Activated CD4-positive, alpha-beta T cell treated with anti-CD3 and anti-CD28 coated beads for 36 hours (primary cell): ENCODE measurements around the gene ZNF573. TPM values are rescaled to one million over a fixed set of nuclear protein-coding genes. Genes with fewer than 3 reads are reported as not detected.
"Not testable (repeated sequence)": the region's sequence is repeated elsewhere in the genome, so short reads cannot be mapped to it uniquely, and the experiment has no call there.

Experiments used
- ATAC-seq: fragments of 200-7000 bp; cut with Tn5 transposase; one replicate; pipeline ENCODE4 v1.10.0; 2021; ENCODE audit warnings: mild to moderate bottlenecking, moderate library complexity
- CTCF ChIA-PET: fragments of 350-600 bp; sonication (Branson Sonifier 250); formaldehyde crosslinking; loops from one replicate; lab custom pipeline; 2021; ENCODE audit warnings: antibody characterized with exemption; lab: Charles Lee
- POLR2A ChIA-PET: fragments of 350-600 bp; sonication (Branson Sonifier 250); formaldehyde crosslinking; loops from one replicate; lab custom pipeline; 2021; ENCODE audit warnings: antibody characterized with exemption, inconsistent platforms; lab: Charles Lee
- DNase-seq: peaks from one replicate; pipeline ENCODE4 v3.0.0-alpha.2; 2020
- H3K27ac Mint-ChIP-seq: one replicate; pipeline ENCODE4 v1.8.0; 2021; ENCODE audit warnings: mixed read lengths
- H3K27me3 Mint-ChIP-seq: one replicate; pipeline ENCODE4 v1.8.0; 2021; ENCODE audit warnings: mixed read lengths
- H3K36me3 Mint-ChIP-seq: one replicate; pipeline ENCODE4 v1.8.0; 2021; ENCODE audit warnings: low read depth, mixed read lengths
- H3K4me1 Mint-ChIP-seq: one replicate; pipeline ENCODE4 v1.8.0; 2021; ENCODE audit warnings: mixed read lengths
- H3K4me3 Mint-ChIP-seq: one replicate; pipeline ENCODE4 v1.8.0; 2021; ENCODE audit warnings: mild to moderate bottlenecking, moderate library complexity, mixed read lengths
- H3K9me3 Mint-ChIP-seq: one replicate; pipeline ENCODE4 v1.8.0; 2021; ENCODE audit warnings: low read depth, mixed read lengths
- intact Hi-C, 2 experiments: fragments of 100-400 bp; cut with DNase I in 1 of 2; cut with micrococcal nuclease in 1 of 2; formaldehyde crosslinking; loops; one replicate each; pipeline versions ENCODE4 v1.14.2 to v1.15.1; 2022 to 2024; cut with DNase I, micrococcal nuclease
- total RNA-seq, 2 experiments: library from RNA; stranded (reverse); gene quantifications; one replicate each; pipeline ENCODE4 v1.2.3, GENCODE V29; 2021

ZNF573 gene
- 1 to 10 TPM; 8.9 to 9.7 TPM for total RNA-seq

- peak; percentile 94 for ATAC-seq
- Mint-ChIP-seq H3K27ac (peak within 1 kb of the TSS; percentile 96), H3K27me3 (no peaks in the 10 kb centered on the region), H3K36me3 (peaks cover 36% of the 10 kb centered on the region), H3K9me3 (peaks cover 18% of the 10 kb centered on the region), H3K4me1 (peaks cover 22% of the 10 kb centered on the region), H3K4me3 (peak within 1 kb of the TSS; percentile 95)
- DNase-seq: peak; percentile 90
- intact Hi-C loops: loop anchor here (1.0 to 10.0 kb wide), 21 partner anchors 16 to 1290 kb away; partner anchors contain the start of genes ZFP30 (in 2 of the 2), ZNF540 (in 2 of the 2), ZNF571 (in 2 of the 2) and ZNF607 (in 2 of the 2)
- POLR2A ChIA-PET: interaction anchor here (0.6 to 1.2 kb wide), 3 partner anchors 185 to 1179 kb away, joined by 4 to 10 read pairs (median 8); partner anchors contain the start of genes ZNF527, ZNF540 and ZNF571
- CTCF ChIA-PET: interaction anchor here (0.7 to 1.1 kb wide), 3 partner anchors 10 to 465 kb away, joined by 3 read pairs; no protein-coding TSS in a partner anchor
Measured at GRCh38 chr19:37779127-37780005, at the start of gene ZNF573. Gene ZNF573, minus strand, starts transcription at chr19:37779586. Its CDS starts 5,857 bp downstream, at chr19:37773729.

GRCh38 chr19:37817180-37817981 lies 38.0 kb upstream of the ZNF573 start:
- CTCF ChIA-PET: no interaction called here
- ATAC-seq (peak; percentile 47), DNase-seq (peak; percentile 75)
- POLR2A ChIA-PET: no interaction called here
- H3K4me3 Mint-ChIP-seq: peak overlapping the region; percentile 36
- H3K4me1 Mint-ChIP-seq: peaks cover 8% of the 10 kb centered on the region
- peaks cover 32% of the 10 kb centered on the region for H3K9me3 Mint-ChIP-seq
- H3K27me3 Mint-ChIP-seq: peaks cover 13% of the 10 kb centered on the region
- intact Hi-C loops: no loop called here
- H3K36me3 Mint-ChIP-seq: peaks cover 11% of the 10 kb centered on the region
- H3K27ac Mint-ChIP-seq: peak overlapping the region; percentile 8

GRCh38 chr19:37815611-37816010 lies 36.2 kb upstream of the ZNF573 start:
- Mint-ChIP-seq H3K36me3 (peaks cover 13% of the 10 kb centered on the region), H3K27me3 (peaks cover 13% of the 10 kb centered on the region), H3K9me3 (peaks cover 29% of the 10 kb centered on the region)
- POLR2A ChIA-PET, DNase-seq, H3K4me3 Mint-ChIP-seq, ATAC-seq, H3K27ac Mint-ChIP-seq, intact Hi-C loops, H3K4me1 Mint-ChIP-seq, CTCF ChIA-PET: not testable (repeated sequence)

- H3K36me3 Mint-ChIP-seq: peaks cover 16% of the 10 kb centered on the region
- peaks cover 27% of the 10 kb centered on the region for H3K9me3 Mint-ChIP-seq
- H3K27ac Mint-ChIP-seq: no peak overlapping the region
- H3K4me1 Mint-ChIP-seq: peaks cover 8% of the 10 kb centered on the region
- intact Hi-C loops: no loop called here
- no peak for DNase-seq
- ChIA-PET POLR2A (no interaction called here), CTCF (interaction anchor here (0.5 kb wide), 1 partner anchor 196 kb away, joined by 3 read pairs; no protein-coding TSS in a partner anchor)
- no peak overlapping the region for H3K4me3 Mint-ChIP-seq
- ATAC-seq: no peak
- peaks cover 13% of the 10 kb centered on the region for H3K27me3 Mint-ChIP-seq
Measured at GRCh38 chr19:37813340-37813739, 34.0 kb upstream of the ZNF573 start.

GRCh38 chr19:37809366-37809765 lies 30.0 kb upstream of the ZNF573 start:
- CTCF ChIA-PET: no interaction called here
- no peak overlapping the region for H3K4me3 Mint-ChIP-seq
- DNase-seq (no peak), ATAC-seq (no peak)
- peaks cover 11% of the 10 kb centered on the region for H3K36me3 Mint-ChIP-seq
- peaks cover 27% of the 10 kb centered on the region for H3K9me3 Mint-ChIP-seq
- no peaks in the 10 kb centered on the region for H3K27me3 Mint-ChIP-seq
- no peaks in the 10 kb centered on the region for H3K4me1 Mint-ChIP-seq
- intact Hi-C loops: no loop called here
- no peak overlapping the region for H3K27ac Mint-ChIP-seq
- POLR2A ChIA-PET: no interaction called here

- intact Hi-C loops: no loop called here
- peaks cover 23% of the 10 kb centered on the region for H3K36me3 Mint-ChIP-seq
- DNase-seq (no peak), ATAC-seq (no peak)
- peaks cover 55% of the 10 kb centered on the region for H3K9me3 Mint-ChIP-seq
- ChIA-PET POLR2A (no interaction called here), CTCF (interaction anchor here (0.8 kb wide), 1 partner anchor 879 kb away, joined by 3 read pairs; no protein-coding TSS in a partner anchor)
- H3K27me3 Mint-ChIP-seq: no peaks in the 10 kb centered on the region
- no peaks in the 10 kb centered on the region for H3K4me1 Mint-ChIP-seq
- H3K4me3 Mint-ChIP-seq: no peak overlapping the region
- no peak overlapping the region for H3K27ac Mint-ChIP-seq
Measured at GRCh38 chr19:37803249-37803840, 24.0 kb upstream of the ZNF573 start.

- DNase-seq: no peak
- Mint-ChIP-seq H3K4me3 (no peak overlapping the region), H3K9me3 (peaks cover 45% of the 10 kb centered on the region), H3K36me3 (peaks cover 14% of the 10 kb centered on the region), H3K4me1 (no peaks in the 10 kb centered on the region), H3K27me3 (peaks cover 2% of the 10 kb centered on the region), H3K27ac (no peak overlapping the region)
- CTCF ChIA-PET: no interaction called here
- intact Hi-C loops: no loop called here
- no peak for ATAC-seq
- POLR2A ChIA-PET: no interaction called here
Measured at GRCh38 chr19:37790244-37790925, 11.0 kb upstream of the ZNF573 start.

GRCh38 chr19:37778613-37779126 lies 716 bp downstream of the ZNF573 start:
- Mint-ChIP-seq H3K4me3 (peak overlapping the region; percentile 95), H3K27ac (peak overlapping the region; percentile 96), H3K27me3 (no peaks in the 10 kb centered on the region), H3K9me3 (peaks cover 18% of the 10 kb centered on the region), H3K4me1 (peaks cover 25% of the 10 kb centered on the region), H3K36me3 (peaks cover 38% of the 10 kb centered on the region)
- POLR2A ChIA-PET: no interaction called here
- CTCF ChIA-PET: interaction anchor here (1.1 kb wide), 1 partner anchor 9 kb away, joined by 3 read pairs; no protein-coding TSS in a partner anchor
- DNase-seq: no peak
- ATAC-seq: no peak
- intact Hi-C loops: loop anchor here (1.0 to 10.0 kb wide), 21 partner anchors 15 to 1289 kb away; partner anchors contain the start of genes ZFP30 (in 2 of the 2), ZNF540 (in 2 of the 2), ZNF571 (in 2 of the 2) and ZNF607 (in 2 of the 2)

GRCh38 chr19:37770985-37771384 lies 8.4 kb downstream of the ZNF573 start:
- Mint-ChIP-seq H3K27me3 (no peaks in the 10 kb centered on the region), H3K4me1 (peaks cover 11% of the 10 kb centered on the region), H3K4me3 (no peak overlapping the region), H3K9me3 (peaks cover 10% of the 10 kb centered on the region), H3K36me3 (peaks cover 67% of the 10 kb centered on the region), H3K27ac (no peak overlapping the region)
- CTCF ChIA-PET: interaction anchor here (0.6 to 0.7 kb wide), 2 partner anchors 12 to 359 kb away, joined by 3 read pairs; no protein-coding TSS in a partner anchor
- intact Hi-C loops: loop anchor here in 1 of 2 experiments (10.0 kb wide), 1 partner anchor 456 kb away; no protein-coding TSS in a partner anchor
- POLR2A ChIA-PET: no interaction called here
- no peak for DNase-seq
- ATAC-seq: no peak

- POLR2A ChIA-PET: no interaction called here
Measured at GRCh38 chr19:37763488-37763887, 15.9 kb downstream of the ZNF573 start.

More at GRCh38 chr19:37763488-37763887, 15.9 kb downstream of the ZNF573 start:
- H3K4me1 Mint-ChIP-seq: peaks cover 4% of the 10 kb centered on the region
- H3K36me3 Mint-ChIP-seq: peaks cover 68% of the 10 kb centered on the region
- intact Hi-C loops: loop anchor here in 1 of 2 experiments (1.0 to 5.0 kb wide), 2 partner anchors 16 to 106 kb away; partner anchors contain the start of genes ZFP30 and ZNF573
- CTCF ChIA-PET: no interaction called here
- H3K27ac Mint-ChIP-seq: no peak overlapping the region
- ATAC-seq (peak; percentile 91), DNase-seq (peak; percentile 38)
- H3K27me3 Mint-ChIP-seq: no peaks in the 10 kb centered on the region
- H3K4me3 Mint-ChIP-seq: no peak overlapping the region
- H3K9me3 Mint-ChIP-seq: peaks cover 2% of the 10 kb centered on the region
